Ishikawa (cell line): ENCODE measurements around the gene CTDSPL2.

Experiments used
- EGR1 ChIP-seq: IDR thresholded peaks from 2 replicates; pipeline ENCODE4 v1.6.1; 2012
- EP300 ChIP-seq: IDR thresholded peaks from 2 replicates; pipeline ENCODE4 v1.6.1; 2012; ENCODE audit warnings: borderline replicate concordance
- NFIC ChIP-seq: IDR thresholded peaks from 2 replicates; pipeline ENCODE4 v1.6.1; 2012
- YY1 ChIP-seq: IDR thresholded peaks from 2 replicates; pipeline ENCODE4 v1.6.1; 2012; ENCODE audit warnings: low read depth
- TF ChIP-seq, protein P1 (sequence below): IDR thresholded peaks from 2 replicates; pipeline ENCODE4 v1.6.1; 2012
- TF ChIP-seq, protein P2 (sequence below): IDR thresholded peaks from 2 replicates; pipeline ENCODE4 v1.6.1; 2012

DNA sequence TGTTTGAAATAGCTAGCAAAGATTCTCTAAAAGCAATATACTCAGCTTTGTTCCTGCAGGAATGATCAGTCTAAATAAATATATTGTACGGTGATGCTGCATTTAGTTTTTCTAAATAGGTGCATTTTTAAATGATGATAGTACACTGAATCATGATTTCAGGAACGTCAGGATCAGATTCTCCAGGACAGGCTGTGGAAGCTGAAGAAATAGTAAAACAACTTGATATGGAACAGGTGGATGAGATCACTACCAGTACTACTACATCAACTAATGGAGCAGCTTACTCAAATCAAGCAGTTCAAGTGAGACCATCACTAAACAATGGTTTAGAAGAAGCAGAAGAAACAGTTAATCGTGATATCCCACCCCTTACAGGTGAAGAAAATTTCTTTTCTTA lies 63.2 kb downstream of the CTDSPL2 start:
- TF ChIP-seq, protein P1, sequence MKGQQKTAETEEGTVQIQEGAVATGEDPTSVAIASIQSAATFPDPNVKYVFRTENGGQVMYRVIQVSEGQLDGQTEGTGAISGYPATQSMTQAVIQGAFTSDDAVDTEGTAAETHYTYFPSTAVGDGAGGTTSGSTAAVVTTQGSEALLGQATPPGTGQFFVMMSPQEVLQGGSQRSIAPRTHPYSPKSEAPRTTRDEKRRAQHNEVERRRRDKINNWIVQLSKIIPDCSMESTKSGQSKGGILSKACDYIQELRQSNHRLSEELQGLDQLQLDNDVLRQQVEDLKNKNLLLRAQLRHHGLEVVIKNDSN: no peak
- TF ChIP-seq, protein P2, sequence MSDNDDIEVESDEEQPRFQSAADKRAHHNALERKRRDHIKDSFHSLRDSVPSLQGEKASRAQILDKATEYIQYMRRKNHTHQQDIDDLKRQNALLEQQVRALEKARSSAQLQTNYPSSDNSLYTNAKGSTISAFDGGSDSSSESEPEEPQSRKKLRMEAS: no peak
- TF ChIP-seq EP300 (no peak), EGR1 (no peak), YY1 (no peak), NFIC (no peak)
